Endothelial cell of umbilical vein (primary cell): ENCODE data around the gene FAM149B1.

ENCODE experiments used
- EZH2 ChIP-seq: IDR thresholded peaks from 2 replicates; pipeline ENCODE4 v1.6.1; 2012; ENCODE audit warnings: borderline replicate concordance, low read depth, mild to moderate bottlenecking, moderate library complexity, low read length, inconsistent platforms; ENCODE audit not compliant: severe bottlenecking
- FOS ChIP-seq: IDR thresholded peaks from 2 replicates; pipeline ENCODE4 v1.6.1; 2011; ENCODE audit warnings: mild to moderate bottlenecking, low read length, moderate library complexity, borderline replicate concordance; ENCODE audit not compliant: insufficient read depth
- POLR2A ChIP-seq: IDR thresholded peaks from 2 replicates; pipeline ENCODE4 v1.6.1; 2012; ENCODE audit warnings: low read depth, mild to moderate bottlenecking, control low read depth, low read length
- TF ChIP-seq, protein P1 (sequence below), 2 donors: IDR thresholded peaks; 1 replicate in 1 of 2; 2 replicates in 1 of 2; pipeline ENCODE4 v1.5.1; 2011; ENCODE audit warnings: low read length in 2 of 2, mild to moderate bottlenecking in 2 of 2, moderate library complexity in 2 of 2, control low read depth in 1 of 2, inconsistent platforms in 1 of 2, low read depth in 1 of 2; ENCODE audit not compliant: insufficient read depth in 1 of 2; ENCODE audit errors: extremely low read depth in 1 of 2

DNA sequence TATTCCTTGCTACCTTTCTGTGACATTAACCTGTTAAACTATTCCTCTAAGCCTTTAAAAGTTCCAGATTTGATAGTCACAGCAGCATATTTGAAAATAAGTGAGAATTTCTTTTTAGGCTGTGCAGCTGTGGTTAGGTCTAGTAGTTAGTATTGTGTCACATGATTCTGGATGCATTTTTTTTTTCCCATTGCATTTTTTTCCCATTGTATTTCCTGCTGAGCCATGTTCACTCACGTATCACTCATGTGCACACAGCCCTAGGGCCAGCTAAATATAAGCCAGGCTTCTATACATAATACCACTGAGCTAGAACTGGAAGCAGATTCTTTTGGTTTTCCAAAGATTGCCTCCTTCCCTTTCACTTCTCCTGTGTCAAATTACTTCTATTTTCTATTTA, 41.8 kb downstream of the FAM149B1 start:
- TF ChIP-seq, protein P1, sequence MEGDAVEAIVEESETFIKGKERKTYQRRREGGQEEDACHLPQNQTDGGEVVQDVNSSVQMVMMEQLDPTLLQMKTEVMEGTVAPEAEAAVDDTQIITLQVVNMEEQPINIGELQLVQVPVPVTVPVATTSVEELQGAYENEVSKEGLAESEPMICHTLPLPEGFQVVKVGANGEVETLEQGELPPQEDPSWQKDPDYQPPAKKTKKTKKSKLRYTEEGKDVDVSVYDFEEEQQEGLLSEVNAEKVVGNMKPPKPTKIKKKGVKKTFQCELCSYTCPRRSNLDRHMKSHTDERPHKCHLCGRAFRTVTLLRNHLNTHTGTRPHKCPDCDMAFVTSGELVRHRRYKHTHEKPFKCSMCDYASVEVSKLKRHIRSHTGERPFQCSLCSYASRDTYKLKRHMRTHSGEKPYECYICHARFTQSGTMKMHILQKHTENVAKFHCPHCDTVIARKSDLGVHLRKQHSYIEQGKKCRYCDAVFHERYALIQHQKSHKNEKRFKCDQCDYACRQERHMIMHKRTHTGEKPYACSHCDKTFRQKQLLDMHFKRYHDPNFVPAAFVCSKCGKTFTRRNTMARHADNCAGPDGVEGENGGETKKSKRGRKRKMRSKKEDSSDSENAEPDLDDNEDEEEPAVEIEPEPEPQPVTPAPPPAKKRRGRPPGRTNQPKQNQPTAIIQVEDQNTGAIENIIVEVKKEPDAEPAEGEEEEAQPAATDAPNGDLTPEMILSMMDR (IDR thresholded peaks at IDR 0.05; ENCODE audit: extremely low read depth in 1 of 2, insufficient read depth in 1 of 2, low read depth in 1 of 2, low read length in 2 of 2): no peak
- TF ChIP-seq FOS (no peak), EZH2 (no peak), POLR2A (no peak)
